Epidermal melanocyte (primary cell): Measurements from ENCODE around the gene GALNT3.

Experiments
- DNase-seq: peaks from one replicate; pipeline ENCODE4 v3.0.0; 2011; ENCODE audit warnings: low spot score; ENCODE audit not compliant: insufficient read length

GALNT3 gene

DNA sequence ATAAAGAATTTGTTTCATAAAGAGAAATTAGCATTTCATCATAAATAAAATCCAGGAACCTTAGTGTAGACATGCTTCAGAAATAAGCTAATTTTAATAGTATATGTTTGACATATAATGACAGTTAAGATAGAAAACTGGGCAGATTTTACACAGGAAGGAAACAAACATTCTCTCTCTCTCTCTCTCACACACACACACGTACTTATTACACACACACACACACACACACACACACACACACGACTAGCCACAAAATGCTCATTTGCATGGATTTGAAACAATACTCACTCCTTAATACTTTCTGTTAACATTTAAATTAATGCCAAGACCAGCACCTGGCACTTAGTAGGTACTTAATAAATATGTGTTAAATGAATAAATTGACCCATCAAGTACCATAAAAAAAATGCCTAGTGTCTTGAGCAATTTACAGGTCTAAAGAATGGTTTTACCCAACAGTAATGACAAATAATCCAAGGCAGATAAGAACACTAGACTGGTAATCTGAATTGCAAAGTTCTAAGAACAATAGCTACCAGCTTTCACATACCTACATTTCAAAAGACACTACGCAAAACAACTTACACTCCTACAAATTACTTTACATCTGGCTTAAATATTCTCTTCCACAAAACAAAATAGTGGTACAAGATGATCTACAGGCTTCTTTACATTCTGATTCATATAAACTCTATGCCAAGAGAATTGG lies 2.9 kb upstream of the GALNT3 start:
- DNase-seq: no peak

DNA sequence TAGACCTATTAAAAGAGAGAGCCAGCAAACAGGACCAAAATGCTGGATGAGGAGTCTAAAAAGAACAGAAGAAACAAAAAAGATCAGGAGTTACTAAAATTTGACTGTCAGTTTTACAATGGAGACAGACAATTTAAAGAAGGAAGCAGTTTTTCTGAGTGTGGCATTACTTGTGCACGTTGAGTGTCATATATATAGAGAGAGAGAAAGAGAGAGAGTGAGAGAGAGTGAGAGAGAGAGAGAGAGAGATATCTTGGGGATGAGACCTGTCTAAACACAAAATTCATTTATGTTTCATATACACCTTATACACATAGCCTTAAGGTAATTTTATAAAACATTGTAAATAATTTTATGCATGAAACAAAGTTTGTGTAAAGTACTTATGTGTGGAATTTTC lies 2.1 kb upstream of the GALNT3 start:
- DNase-seq: no peak

DNA sequence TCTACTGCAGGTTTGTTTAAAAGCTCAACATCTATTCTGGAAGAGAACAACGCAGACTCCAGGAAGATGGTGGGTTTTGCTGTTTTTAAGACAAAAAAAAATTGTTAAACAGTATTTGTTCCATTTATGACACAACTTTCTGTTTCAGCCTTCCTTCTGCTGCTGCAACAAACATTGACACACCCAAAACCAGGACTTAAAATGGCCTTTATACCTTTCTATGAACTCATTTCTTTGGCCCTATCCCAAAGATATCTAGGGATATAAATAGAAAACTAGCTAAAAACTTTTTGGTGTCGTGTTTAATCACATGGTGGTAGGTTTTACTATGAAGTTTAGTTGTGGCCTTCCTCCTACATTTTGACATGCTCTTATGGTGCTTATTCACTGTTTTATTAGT lies 964 bp upstream of the GALNT3 start:
- DNase-seq: no peak

DNA sequence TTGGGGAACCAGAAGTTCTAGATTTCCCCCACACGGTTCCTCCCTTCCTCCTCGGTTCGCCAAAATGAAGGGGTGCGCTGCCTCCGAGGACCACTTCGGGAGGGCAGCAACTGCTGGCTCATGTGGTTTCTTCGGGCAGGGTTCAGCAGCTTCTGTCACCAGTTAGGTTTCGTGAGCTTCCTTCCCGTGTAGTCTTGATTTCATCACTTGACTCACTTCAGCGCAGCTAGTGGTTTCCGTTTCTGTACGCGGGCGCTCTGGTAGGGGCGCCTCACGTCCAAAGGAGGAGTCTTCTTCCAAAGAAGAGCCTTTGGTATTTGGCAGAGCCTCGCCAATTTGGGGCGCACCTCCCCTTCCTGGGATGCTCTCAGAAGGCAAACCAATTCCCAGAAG lies 485 bp upstream of the GALNT3 start:
- no peak for DNase-seq

DNA sequence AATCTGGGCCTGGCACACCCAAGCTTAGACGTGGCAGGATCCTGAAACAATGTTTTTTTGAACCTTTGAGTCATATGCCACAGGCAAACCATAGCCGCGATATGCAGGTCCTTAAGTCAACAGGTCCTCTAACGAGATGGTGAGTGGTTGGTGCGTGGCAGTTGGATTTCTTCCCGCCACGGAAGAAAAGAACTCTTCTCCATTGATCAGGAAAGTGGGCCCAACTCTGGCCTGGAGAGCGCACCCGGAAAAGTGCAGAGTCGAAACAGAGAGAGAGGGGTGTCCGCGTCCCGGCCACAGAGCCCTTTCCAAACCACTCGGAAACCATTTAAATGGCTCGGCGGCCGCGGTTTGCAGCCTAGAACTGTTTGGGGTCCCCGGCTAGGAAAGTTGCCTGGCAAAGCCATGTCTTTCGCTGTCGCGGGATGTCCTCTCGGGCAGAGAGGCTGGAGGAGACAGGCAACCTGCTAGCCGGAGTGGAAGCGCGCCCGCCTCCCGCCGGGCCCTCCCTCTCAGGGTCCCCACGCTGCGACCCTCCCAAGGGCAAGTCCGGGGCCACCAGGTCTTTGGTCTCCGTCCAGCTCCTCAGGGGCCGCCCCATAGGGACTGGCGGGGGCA lies 777 bp downstream of the GALNT3 start:
- no peak for DNase-seq

DNA sequence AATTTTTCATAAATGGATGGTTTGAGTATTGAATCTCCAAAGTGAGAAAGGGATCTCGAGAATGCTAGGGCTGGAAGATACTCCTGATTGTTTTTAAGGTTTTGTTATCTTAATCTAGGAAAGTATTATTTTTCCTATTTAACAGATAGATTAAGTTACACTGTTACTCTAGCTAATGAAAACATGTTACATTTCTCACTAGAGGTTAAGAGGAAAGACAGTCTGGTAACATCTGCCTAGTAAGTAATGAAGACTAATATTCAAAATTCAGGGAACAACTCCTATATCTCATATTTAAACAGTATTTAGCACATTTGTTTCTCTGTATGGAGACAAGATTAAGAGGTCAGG lies 2.0 kb downstream of the GALNT3 start:
- no peak for DNase-seq

DNA sequence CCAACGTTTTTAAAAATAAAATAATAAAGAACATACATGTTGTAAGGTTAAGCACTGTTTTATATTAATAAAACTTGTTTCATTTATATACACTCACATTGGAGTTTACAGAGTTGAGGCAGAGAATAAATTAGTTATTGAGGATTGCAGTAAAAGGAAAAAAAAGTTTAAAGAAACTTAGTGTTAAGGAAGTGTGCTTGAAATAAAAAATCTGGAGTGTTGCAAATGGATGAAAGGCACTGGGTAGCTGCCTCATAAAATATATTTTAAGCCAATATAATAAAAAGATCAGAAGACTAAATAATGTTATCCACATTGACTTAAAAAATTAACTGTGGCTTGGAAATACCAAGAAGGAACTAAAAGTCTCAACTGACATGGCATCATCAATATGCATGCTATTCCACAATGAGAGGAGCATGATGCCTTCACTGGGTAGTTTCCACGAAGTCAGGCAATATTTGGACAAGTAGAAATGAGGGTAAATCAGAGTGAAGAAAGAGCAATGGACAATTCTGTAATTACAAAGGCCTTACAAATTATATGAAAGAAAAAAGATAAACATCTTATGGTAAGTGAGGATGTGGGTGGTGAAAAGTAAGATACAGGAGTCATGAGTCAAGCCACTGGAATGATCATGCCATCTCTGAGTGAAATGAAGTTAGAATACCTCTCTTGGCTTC lies 2.5 kb downstream of the GALNT3 start:
- no peak for DNase-seq

DNA sequence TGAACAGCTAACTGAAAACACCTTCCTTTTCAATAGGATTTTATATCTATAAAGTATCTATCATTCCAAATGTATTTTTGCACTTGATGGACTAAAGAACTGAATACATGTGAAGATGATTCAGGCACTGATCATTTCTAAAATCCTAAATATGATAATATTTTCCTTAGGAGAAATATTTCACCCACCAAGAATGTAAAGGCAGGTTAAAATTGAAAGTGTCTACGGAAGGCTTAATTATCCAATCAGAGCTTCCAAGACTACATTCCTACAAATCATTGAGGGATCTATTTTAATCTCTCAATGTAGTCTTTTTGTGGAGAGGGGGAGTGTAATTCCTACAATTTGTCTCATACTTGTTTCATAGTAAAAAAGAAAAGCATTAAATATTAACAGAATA lies 3.6 kb downstream of the GALNT3 start:
- DNase-seq: no peak

DNA sequence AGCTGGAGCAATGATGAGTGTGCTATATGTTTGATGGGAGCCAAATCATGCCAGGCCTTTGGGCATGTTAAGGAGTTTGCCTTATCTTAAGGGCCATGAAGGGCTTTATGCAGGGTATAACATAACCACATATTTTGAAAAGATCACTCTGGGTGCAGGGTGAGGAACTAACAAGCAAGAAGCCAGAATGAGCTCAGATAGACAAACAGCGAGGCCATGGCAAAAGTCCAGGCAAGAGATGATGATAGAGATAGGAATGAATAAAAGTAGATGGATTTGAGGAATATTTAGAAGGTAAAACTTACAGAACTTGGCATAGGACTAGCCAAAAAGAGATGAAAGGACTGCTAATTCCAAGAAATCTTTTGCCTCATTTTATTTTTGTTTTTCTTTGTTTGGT lies 6.7 kb downstream of the GALNT3 start:
- no peak for DNase-seq

DNA sequence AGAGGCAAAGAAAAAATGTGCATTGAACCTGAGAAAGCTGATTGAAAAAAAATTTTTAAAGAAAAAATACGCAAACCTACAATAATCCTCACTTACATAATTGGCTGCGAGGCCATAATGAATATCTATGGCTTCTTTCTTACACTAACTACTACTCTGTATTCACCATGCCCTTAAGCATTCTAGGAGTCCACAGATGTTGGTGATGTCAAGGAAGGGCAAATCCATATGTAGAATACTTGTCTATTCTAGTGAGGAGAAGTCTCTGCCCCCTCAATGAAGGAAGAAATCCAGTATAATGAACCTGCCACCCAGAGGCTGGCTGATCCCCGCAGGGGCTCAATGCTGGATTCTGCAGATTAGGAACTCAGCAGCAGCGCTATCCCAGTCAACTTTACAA lies 14.3 kb downstream of the GALNT3 start:
- DNase-seq: no peak

DNA sequence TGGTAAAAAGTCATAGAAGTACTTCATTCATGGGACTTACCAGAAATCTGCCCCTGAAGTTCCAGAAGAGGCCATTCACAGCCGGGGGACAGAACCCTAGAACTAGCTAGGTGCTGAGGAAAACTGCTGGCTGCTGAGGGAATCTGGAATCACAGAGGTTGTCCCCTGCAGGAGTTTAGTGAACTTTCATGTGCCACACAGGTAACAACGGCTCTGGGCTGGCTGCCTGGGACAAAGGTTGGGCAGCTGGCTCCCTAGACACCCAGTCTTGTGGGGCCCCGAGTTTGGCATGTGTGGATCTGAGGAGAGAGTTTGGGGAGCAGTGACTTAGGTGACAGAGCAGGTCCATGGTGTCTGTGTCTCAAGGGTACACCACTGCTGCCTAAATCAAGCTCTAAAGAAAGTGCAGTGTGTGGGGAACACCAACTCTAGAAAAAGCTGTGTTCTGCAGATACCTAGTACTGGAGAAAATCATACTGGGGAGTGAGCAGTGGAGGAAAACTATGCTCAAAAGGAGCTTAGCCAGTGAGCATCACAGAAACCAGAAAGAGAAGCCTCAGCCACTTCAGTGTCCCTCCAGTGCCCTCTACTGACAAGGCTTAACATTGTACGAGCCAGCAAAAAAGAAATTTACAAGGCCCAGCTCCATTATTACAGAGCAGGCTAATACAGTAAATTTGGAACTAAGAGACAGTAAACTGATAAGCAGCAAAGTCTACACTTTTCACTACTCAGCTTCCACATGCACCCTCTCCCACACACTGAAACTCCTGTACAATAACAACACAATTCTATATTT lies 15.2 kb downstream of the GALNT3 start:
- DNase-seq: no peak

DNA sequence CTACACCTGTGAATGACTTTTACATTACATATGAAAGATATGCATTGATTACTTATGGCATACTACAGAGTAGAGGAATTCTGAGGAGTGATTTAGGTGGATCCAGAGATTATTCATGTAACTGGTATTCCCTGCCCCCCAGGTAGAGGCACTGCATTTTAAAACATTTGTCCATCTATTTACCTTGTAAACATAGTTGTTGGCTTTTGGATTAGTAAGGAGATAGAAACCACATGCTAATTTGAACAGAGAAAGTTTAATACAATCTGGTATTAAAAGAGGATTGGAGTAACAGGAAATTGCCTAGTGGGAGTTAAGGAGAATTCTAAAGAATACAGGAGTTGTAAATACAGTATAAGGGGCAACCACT lies 15.9 kb downstream of the GALNT3 start:
- DNase-seq: no peak

DNA sequence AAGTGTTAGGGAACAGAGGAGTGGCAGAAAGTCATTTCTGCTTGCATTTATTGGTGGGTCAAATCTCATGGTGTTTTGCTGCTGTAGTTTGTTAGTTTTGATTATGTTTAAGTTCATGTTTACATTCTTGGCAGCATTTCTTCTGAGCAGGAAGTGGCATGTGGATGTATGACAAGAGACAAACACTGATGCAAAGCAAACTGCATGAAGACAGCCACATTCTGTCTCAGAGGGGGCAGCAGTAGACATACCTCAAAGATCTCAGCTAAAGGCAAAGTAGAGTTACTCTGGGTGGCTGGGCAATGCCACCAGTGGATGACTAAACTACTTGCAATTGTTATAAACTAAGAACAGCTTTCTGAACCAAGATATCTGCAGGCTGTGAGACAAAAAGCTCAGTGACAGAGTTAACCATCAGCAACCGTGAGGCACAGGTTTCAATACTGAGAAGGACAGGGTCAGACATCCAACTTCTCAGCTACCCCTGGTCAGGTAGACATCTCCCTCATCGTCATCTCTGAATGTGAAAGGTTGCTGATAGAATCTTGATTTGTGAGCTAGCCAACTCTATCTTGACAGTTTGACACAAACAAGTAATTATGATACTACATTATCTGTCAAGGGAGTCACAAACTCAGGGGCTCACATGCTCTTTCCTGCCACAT lies 16.4 kb downstream of the GALNT3 start:
- no peak for DNase-seq

DNA sequence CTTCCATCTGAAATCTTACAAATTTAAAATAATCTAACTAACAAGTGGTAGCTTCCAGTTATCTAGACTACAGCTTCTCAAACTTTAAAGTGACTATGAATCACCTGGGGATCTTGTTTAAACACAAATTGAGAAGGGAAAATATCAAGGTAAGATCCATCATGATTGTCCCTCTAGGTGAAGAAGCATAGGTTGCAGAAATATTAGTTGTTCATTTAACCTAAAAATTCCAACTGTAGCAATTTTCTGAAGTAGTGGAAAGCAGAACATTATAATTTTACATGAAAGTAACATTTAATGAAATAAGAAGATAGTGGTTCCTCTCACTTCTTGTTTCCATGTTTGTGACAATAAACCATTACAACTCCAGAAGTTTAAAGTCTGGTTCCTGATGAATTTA lies 17.3 kb downstream of the GALNT3 start:
- DNase-seq: no peak

DNA sequence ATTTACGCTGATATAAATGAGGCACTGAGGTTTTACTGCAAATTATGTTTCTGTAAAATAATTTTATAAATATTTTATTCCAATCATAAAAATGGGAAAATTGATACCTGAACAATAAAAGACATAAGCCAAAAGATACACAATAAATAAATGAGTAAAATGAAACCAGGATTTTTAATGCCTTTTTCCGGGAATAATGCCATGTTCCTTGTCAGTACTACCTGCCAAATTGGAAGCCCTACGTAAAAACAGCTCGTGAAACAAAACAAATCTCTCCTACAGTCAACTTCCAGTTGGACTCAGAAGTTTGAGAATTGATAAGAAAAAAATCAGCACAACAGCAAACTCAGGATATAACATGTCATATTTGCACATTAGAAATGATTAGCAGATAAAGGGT lies 18.0 kb downstream of the GALNT3 start:
- DNase-seq: no peak

DNA sequence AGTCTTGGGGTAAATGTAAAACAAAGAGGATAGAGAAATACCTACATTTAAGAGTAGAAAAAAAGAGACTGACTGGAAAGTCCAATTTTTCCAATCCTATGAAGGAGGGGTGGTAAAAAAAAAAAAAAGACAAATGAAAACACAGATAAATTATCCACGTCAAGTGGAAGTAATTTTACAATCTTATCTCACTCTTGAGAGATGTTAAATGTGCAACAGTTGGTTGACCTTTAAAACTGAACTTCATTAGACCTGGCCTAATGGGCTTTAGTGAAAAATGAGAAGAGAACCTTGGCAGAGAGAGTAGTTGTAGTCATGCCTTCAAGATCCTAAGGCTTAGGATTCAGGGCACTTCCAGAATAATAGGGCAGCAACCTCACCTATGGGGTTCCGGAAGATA lies 20.4 kb downstream of the GALNT3 start:
- no peak for DNase-seq

DNA sequence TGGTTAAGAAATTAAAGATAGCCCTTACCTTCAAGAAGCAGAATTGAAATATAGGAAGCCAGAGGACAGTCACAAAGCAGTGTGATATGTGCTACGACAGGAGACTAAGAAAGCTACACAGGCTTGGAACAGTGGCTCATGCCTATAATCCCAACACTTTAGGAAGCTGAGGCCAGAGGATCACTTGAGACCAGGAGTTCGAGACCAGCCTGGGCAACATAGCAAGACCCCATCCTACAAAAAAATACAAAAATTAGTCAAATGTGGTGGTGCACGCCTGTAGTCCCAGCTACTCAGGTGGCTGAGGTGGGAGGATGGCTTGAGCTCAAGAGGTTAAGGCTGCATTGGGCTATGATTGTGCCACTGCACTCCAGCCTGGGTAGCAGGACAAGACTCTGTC lies 21.9 kb downstream of the GALNT3 start:
- no peak for DNase-seq

DNA sequence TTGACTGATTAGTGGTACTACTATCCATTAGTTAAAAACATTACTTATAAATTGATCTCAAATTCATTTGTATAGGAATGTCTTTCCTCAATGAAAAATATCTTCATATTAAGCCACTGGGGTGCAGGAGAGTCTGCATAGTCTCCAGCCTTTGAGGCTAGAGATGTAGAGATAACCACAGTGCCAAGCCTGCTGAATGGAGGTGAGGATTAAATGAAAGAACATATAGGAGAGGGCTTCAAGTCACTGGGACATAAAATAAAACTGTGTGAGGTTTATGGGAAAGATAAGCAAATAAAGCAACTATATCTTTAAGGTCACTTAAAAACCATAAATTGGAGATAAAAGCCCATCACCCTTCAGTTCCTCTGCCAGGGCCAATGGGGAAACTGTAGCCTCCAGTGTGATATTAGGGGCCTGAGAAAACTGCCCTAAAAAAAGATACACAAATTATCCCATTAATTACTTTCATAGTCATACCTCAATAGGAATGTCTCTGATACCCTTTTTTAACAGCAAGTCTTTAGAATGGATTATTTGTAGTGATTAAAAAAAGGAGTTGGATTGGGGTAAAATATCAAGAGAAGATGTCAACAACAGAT lies 27.6 kb downstream of the GALNT3 start:
- DNase-seq: no peak

DNA sequence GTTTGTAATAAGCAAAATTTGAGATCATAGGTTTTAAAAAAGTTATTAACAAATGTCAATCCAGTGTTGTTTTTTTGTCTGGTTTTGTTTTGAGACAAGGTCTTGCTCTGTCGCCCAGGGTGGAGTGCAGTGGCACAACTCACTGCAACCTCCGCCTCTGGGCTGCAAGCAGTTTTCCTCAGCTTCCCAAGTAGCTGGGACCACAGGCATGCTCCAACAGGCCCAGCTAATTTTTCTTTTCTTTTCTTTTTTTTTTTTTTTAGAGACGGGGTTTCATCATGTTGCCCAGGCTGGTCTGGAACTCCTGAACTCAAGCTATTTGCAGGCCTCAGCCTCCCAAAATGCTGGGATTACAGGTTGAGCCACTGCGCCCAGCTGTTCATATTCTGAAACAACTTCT lies 31.3 kb downstream of the GALNT3 start:
- no peak for DNase-seq

DNA sequence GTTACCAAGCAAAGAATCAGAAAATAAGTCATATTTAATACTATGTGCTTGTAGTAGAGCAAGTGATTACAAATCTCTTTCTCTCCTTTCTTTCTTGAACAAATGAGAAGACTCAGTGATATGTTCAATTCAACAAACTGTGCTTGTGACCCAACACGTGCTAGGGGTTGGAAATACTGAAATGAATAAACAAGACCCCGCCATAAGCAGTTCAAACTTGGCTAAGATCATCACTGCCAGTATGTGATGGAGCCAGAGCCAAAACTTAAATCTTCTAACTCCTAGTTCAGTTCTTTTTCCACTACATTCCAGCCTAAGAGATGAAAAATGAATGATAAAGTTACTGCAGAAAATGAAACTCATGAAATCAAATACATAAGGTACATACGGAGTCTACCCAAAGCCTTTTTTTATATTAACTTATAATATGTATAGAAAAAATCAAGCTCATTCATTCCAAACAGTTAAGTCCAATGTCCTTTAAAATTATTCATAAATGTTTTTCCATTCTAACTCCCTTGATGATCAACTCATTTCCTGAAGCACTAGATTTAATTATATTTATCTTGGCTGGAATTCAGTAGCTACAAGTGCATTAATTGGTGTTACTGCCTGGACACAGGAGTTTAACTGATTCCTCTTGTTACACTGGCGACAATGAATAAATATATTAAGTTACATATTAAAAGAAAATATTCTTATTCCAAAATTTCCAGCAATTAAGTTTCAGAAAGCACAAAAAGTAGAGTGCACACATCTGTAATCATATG lies 36.0 kb downstream of the GALNT3 start:
- no peak for DNase-seq

DNA sequence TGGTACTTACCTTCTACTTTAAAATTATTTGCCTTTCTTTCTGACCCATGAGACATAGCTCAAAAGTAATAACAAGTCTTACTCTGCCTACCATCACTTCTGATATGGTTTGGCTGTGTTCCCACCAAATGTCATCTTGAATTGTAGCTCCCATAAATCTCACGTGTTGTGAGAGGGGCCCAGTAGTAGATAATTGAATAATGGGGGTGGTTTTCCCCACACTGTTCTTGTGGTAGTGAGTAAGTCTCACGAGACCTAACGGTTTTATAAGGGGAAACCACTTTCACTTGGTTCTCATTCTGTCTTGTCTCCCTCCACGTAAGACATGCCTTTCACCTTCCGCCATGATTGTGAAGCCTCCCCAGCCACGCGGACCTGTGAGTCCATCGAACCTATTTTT lies 47.5 kb downstream of the GALNT3 start:
- no peak for DNase-seq
